ENCODE results near the gene AZGP1. TPM values are rescaled to one million over a fixed set of nuclear protein-coding genes. Genes with fewer than 3 reads are reported as not detected.

The AZGP1 gene
- total RNA-seq, 1 donor from 2014 or later = not detected

GRCh38 chr7:99920149-99920548, 55.7 kb downstream of the AZGP1 start:
- Mint-ChIP-seq H3K27me3 (peaks cover 3% of the 10 kb centered on the region), H3K9me3 (ENCODE audit: low read depth) (peaks cover 5% of the 10 kb centered on the region), H3K4me3 (ENCODE audit: low read depth) (peak overlapping the region; percentile 84), H3K4me1 (ENCODE audit: low read depth) (peaks cover 9% of the 10 kb centered on the region), H3K27ac (no peak overlapping the region), H3K36me3 (ENCODE audit: insufficient read depth) (peaks cover 2% of the 10 kb centered on the region)
- TF ChIP-seq CTCF (IDR thresholded peaks at IDR 0.05; ENCODE audit: unreplicated experiment) = no peak
- DNase-seq (ENCODE audit: low spot score, unreplicated experiment) = no peak

GRCh38 chr7:99919814-99920112, 56.1 kb downstream of the AZGP1 start:
- Mint-ChIP-seq H3K4me1 (ENCODE audit: low read depth) (peaks cover 9% of the 10 kb centered on the region), H3K4me3 (ENCODE audit: low read depth) (peak overlapping the region; percentile 84), H3K36me3 (ENCODE audit: insufficient read depth) (peaks cover 2% of the 10 kb centered on the region), H3K27ac (peak overlapping the region; percentile 91), H3K9me3 (ENCODE audit: low read depth) (peaks cover 5% of the 10 kb centered on the region), H3K27me3 (peaks cover 2% of the 10 kb centered on the region)
- DNase-seq (ENCODE audit: low spot score, unreplicated experiment) = no peak
- no peak for TF ChIP-seq CTCF (IDR thresholded peaks at IDR 0.05; ENCODE audit: unreplicated experiment)

- peak within 1 kb of the TSS; percentile 84 for H3K4me3 Mint-ChIP-seq (ENCODE audit: low read depth)
- TF ChIP-seq CTCF (IDR thresholded peaks at IDR 0.05; ENCODE audit: unreplicated experiment) = peak; percentile 23
- H3K27me3 Mint-ChIP-seq = no peaks in the 10 kb centered on the region
- peaks cover 9% of the 10 kb centered on the region for H3K4me1 Mint-ChIP-seq (ENCODE audit: low read depth)
- peaks cover 2% of the 10 kb centered on the region for H3K36me3 Mint-ChIP-seq (ENCODE audit: insufficient read depth)
- H3K27ac Mint-ChIP-seq = peak within 1 kb of the TSS; percentile 91
- H3K9me3 Mint-ChIP-seq (ENCODE audit: low read depth) = peaks cover 5% of the 10 kb centered on the region
- DNase-seq (ENCODE audit: low spot score, unreplicated experiment) = peak; percentile 39
Measured at GRCh38 chr7:99918959-99919813, 56.6 kb downstream of the AZGP1 start, which contains the start of gene TRIM4. TSS of gene TRIM4 (minus strand) at chr7:99919530. CDS start at chr7:99919401, 129 bp downstream.

Other genes with a start within 250 kb of the AZGP1 start
- gene CYP3A7, start 240.8 kb downstream of the AZGP1 start, total RNA-seq = not detected in 2 replicates
- gene CYP3A4, start 191.8 kb downstream of the AZGP1 start, total RNA-seq = not detected in 2 replicates
- not detected in 2 replicates for gene CYP3A43, start 148.0 kb downstream of the AZGP1 start, total RNA-seq
- not detected in 2 replicates for gene OR2AE1, start 99.0 kb downstream of the AZGP1 start, total RNA-seq
- 14.2 and 15.6 TPM in 2 replicates for gene TRIM4, start 56.5 kb downstream of the AZGP1 start, total RNA-seq
- gene GJC3, start 46.4 kb downstream of the AZGP1 start, total RNA-seq = 0.27 and 0.43 TPM in 2 replicates
- gene ZKSCAN1, start 39.6 kb upstream of the AZGP1 start, total RNA-seq = 196 and 209 TPM in 2 replicates
- gene ZSCAN21, start 73.7 kb upstream of the AZGP1 start, total RNA-seq = 20.7 and 22.8 TPM in 2 replicates
- gene ZNF3, start 105.7 kb upstream of the AZGP1 start, total RNA-seq = 91.8 and 95.1 TPM in 2 replicates
- 110 and 113 TPM in 2 replicates for gene COPS6, start 112.9 kb upstream of the AZGP1 start, total RNA-seq
- 212 and 224 TPM in 2 replicates for gene MCM7, start 125.4 kb upstream of the AZGP1 start, total RNA-seq
- gene AP4M1, start 125.6 kb upstream of the AZGP1 start, total RNA-seq = 34.0 and 36.0 TPM in 2 replicates
- 79.6 and 91.2 TPM in 2 replicates for gene TAF6, start 143.3 kb upstream of the AZGP1 start, total RNA-seq
- 22.5 and 25.5 TPM in 2 replicates for gene CNPY4, start 143.6 kb upstream of the AZGP1 start, total RNA-seq
- 1.6 and 2.2 TPM in 2 replicates for gene MBLAC1, start 150.9 kb upstream of the AZGP1 start, total RNA-seq
- gene LAMTOR4, start 172.9 kb upstream of the AZGP1 start, total RNA-seq = 106 and 116 TPM in 2 replicates
- gene TRAPPC14, start 182.7 kb upstream of the AZGP1 start, total RNA-seq = 29.6 and 30.7 TPM in 2 replicates
- 4.9 and 5.1 TPM in 2 replicates for gene GAL3ST4, start 192.6 kb upstream of the AZGP1 start, total RNA-seq
- 64.0 and 65.2 TPM in 2 replicates for gene GPC2, start 201.3 kb upstream of the AZGP1 start, total RNA-seq
- gene STAG3, start 201.9 kb upstream of the AZGP1 start, total RNA-seq = 2.4 and 2.5 TPM in 2 replicates
- not detected in 2 replicates for gene PVRIG, start 243.9 kb upstream of the AZGP1 start, total RNA-seq

All from progenitor cell of endocrine pancreas (in vitro differentiated cells).